ENCODE data around the gene TTBK1.

GRCh38 chr6:43331470-43331869, 88.2 kb downstream of the TTBK1 start:
- TF ChIP-seq CTCF (conservative IDR thresholded peaks at IDR 0.05; ENCODE audit: low read depth, low read length) (no peak), EZH2 (IDR thresholded peaks at IDR 0.05; ENCODE audit: borderline replicate concordance, low read depth, low read length, poor library complexity, severe bottlenecking) (no peak)

All from A673 (cell line).